Liver (tissue), 3 donors: Measurements from ENCODE around the gene POPDC3.

Experiments
- EGR1 ChIP-seq, 2 donors: IDR thresholded peaks; 2 replicates each; pipeline ENCODE4 v1.6.1; 2016 to 2018; ENCODE audit warnings: antibody characterized with exemption in 2 of 2, low read depth in 2 of 2
- GABPA ChIP-seq, 2 donors: IDR thresholded peaks in 1 of 2; conservative IDR thresholded peaks in 1 of 2; 2 replicates each; pipeline ENCODE4 v1.6.1; 2016; ENCODE audit warnings: antibody characterized with exemption in 2 of 2, mild to moderate bottlenecking in 1 of 2, moderate library complexity in 1 of 2
- RAD21 ChIP-seq, 2 donors: IDR thresholded peaks; 2 replicates each; pipeline ENCODE4 v1.6.1; 2016; ENCODE audit warnings: antibody characterized with exemption in 2 of 2, mild to moderate bottlenecking in 2 of 2
- SP1 ChIP-seq: IDR thresholded peaks from 2 replicates; pipeline ENCODE4 v1.6.1; 2018; ENCODE audit warnings: antibody characterized with exemption, mild to moderate bottlenecking
- TAF1 ChIP-seq: conservative IDR thresholded peaks from 2 replicates; pipeline ENCODE4 v1.6.1; 2016; ENCODE audit warnings: antibody characterized with exemption, mild to moderate bottlenecking
- TF ChIP-seq, protein P1 (sequence below): fragments of 150-350 bp; IDR thresholded peaks from 2 replicates; pipeline ENCODE4 v1.5.1; 2017; ENCODE audit warnings: improper control_type of control experiment, low read depth, low read length; ENCODE audit not compliant: missing input control
- TF ChIP-seq, protein P2 (sequence below): IDR thresholded peaks from 2 replicates; pipeline ENCODE4 v1.6.1; 2016; ENCODE audit warnings: antibody characterized with exemption
- TF ChIP-seq, protein P3 (sequence below): IDR thresholded peaks from 2 replicates; pipeline ENCODE4 v1.6.1; 2016; ENCODE audit warnings: antibody characterized with exemption
- TF ChIP-seq, protein P4 (sequence below): IDR thresholded peaks from 2 replicates; pipeline ENCODE4 v1.6.1; 2016; ENCODE audit warnings: antibody characterized with exemption, mild to moderate bottlenecking
- donor health status: healthy.
- donor health status: healthy.

DNA sequence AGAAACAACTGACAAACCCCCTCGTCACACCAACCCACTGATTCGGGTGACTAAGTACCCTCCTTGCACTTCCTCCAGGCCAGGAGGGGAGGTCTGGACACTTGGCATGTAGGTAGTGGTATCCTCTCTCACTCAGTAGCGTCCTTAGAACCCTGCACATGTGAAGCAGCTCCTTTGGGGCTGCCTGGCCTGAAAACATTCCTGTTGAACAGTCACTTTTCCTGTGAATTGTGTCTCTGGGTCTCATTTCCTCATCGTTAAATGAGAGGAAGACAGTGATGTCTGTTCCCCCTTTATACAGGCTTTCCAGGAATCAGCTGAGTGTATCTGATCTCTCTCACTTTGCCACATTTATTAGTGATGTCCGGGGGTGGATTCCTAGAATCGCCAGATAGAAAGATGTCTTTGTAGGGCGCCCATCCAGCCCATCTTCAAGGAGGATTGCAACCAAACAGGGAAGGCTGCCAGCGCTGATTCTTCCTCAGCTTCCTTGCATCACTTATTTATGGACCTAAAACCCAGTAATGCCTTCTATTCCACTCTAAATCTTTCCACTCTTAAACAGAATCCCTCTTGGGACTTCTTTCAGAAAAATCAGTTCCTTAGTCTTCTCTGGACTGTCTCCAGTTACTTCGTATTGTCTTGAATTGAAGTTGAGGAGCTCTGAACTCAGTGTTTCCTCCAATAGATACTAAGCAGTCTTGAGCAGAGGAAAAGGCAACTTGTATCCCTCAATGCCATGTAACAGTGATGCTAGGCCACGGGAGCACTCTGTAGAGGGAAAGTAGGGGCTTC lies 9.4 kb upstream of the POPDC3 start:
- no peak for TF ChIP-seq GABPA (IDR thresholded peaks at IDR 0.05 in 1 of 2, conservative IDR thresholded peaks at IDR 0.05 in 1 of 2)
- TF ChIP-seq, protein P1, sequence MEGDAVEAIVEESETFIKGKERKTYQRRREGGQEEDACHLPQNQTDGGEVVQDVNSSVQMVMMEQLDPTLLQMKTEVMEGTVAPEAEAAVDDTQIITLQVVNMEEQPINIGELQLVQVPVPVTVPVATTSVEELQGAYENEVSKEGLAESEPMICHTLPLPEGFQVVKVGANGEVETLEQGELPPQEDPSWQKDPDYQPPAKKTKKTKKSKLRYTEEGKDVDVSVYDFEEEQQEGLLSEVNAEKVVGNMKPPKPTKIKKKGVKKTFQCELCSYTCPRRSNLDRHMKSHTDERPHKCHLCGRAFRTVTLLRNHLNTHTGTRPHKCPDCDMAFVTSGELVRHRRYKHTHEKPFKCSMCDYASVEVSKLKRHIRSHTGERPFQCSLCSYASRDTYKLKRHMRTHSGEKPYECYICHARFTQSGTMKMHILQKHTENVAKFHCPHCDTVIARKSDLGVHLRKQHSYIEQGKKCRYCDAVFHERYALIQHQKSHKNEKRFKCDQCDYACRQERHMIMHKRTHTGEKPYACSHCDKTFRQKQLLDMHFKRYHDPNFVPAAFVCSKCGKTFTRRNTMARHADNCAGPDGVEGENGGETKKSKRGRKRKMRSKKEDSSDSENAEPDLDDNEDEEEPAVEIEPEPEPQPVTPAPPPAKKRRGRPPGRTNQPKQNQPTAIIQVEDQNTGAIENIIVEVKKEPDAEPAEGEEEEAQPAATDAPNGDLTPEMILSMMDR: no peak
- TF ChIP-seq, protein P2, sequence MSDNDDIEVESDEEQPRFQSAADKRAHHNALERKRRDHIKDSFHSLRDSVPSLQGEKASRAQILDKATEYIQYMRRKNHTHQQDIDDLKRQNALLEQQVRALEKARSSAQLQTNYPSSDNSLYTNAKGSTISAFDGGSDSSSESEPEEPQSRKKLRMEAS: no peak
- TF ChIP-seq, protein P3, sequence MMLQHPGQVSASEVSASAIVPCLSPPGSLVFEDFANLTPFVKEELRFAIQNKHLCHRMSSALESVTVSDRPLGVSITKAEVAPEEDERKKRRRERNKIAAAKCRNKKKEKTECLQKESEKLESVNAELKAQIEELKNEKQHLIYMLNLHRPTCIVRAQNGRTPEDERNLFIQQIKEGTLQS: no peak
- TF ChIP-seq, protein P4, sequence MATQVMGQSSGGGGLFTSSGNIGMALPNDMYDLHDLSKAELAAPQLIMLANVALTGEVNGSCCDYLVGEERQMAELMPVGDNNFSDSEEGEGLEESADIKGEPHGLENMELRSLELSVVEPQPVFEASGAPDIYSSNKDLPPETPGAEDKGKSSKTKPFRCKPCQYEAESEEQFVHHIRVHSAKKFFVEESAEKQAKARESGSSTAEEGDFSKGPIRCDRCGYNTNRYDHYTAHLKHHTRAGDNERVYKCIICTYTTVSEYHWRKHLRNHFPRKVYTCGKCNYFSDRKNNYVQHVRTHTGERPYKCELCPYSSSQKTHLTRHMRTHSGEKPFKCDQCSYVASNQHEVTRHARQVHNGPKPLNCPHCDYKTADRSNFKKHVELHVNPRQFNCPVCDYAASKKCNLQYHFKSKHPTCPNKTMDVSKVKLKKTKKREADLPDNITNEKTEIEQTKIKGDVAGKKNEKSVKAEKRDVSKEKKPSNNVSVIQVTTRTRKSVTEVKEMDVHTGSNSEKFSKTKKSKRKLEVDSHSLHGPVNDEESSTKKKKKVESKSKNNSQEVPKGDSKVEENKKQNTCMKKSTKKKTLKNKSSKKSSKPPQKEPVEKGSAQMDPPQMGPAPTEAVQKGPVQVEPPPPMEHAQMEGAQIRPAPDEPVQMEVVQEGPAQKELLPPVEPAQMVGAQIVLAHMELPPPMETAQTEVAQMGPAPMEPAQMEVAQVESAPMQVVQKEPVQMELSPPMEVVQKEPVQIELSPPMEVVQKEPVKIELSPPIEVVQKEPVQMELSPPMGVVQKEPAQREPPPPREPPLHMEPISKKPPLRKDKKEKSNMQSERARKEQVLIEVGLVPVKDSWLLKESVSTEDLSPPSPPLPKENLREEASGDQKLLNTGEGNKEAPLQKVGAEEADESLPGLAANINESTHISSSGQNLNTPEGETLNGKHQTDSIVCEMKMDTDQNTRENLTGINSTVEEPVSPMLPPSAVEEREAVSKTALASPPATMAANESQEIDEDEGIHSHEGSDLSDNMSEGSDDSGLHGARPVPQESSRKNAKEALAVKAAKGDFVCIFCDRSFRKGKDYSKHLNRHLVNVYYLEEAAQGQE: no peak
- no peak for TF ChIP-seq EGR1 (IDR thresholded peaks at IDR 0.05; ENCODE audit: low read depth in 2 of 2)
- no peak for TF ChIP-seq RAD21 (IDR thresholded peaks at IDR 0.05)
- no peak for TF ChIP-seq SP1
- no peak for TF ChIP-seq TAF1
